Mesothelial cell of epicardium (in vitro differentiated cells): Measurements from ENCODE around the gene PTH2. TPM values are rescaled to one million over a fixed set of nuclear protein-coding genes. Genes with fewer than 3 reads are reported as not detected.

Experiments
- DNase-seq, 2 experiments: peaks; one replicate each; pipeline ENCODE4 v3.0.0; 2021; ENCODE audit warnings: low spot score in 2 of 2; ENCODE audit not compliant: unreplicated experiment in 2 of 2
- H3K27ac Mint-ChIP-seq: 2 replicates; pipeline ENCODE4 v1.8.0; 2021; ENCODE audit warnings: mixed read lengths
- H3K27me3 Mint-ChIP-seq: 2 replicates; pipeline ENCODE4 v1.8.0; 2021; ENCODE audit warnings: low read depth, mixed read lengths
- H3K36me3 Mint-ChIP-seq: 2 replicates; pipeline ENCODE4 v1.8.0; 2021; ENCODE audit warnings: mixed read lengths
- H3K4me1 Mint-ChIP-seq: 2 replicates; pipeline ENCODE4 v1.8.0; 2021; ENCODE audit warnings: mixed read lengths
- H3K4me3 Mint-ChIP-seq: 2 replicates; pipeline ENCODE4 v1.8.0; 2021; ENCODE audit warnings: mild to moderate bottlenecking, moderate library complexity, mixed read lengths
- H3K9me3 Mint-ChIP-seq: 2 replicates; pipeline ENCODE4 v1.8.0; 2021; ENCODE audit warnings: mixed read lengths
- CTCF ChIP-seq: fragments of 200-600 bp; sonication (generic); IDR thresholded peaks from one replicate; pipeline ENCODE4 v1.5.0; 2021; ENCODE audit warnings: antibody characterized with exemption; ENCODE audit not compliant: unreplicated experiment
- total RNA-seq: library from RNA; stranded (reverse); gene quantifications from 3 replicates; pipeline ENCODE4 v1.2.1, GENCODE V29; 2021

The PTH2 gene
- total RNA-seq, 1 donor from 2014 or later: not detected

DNA sequence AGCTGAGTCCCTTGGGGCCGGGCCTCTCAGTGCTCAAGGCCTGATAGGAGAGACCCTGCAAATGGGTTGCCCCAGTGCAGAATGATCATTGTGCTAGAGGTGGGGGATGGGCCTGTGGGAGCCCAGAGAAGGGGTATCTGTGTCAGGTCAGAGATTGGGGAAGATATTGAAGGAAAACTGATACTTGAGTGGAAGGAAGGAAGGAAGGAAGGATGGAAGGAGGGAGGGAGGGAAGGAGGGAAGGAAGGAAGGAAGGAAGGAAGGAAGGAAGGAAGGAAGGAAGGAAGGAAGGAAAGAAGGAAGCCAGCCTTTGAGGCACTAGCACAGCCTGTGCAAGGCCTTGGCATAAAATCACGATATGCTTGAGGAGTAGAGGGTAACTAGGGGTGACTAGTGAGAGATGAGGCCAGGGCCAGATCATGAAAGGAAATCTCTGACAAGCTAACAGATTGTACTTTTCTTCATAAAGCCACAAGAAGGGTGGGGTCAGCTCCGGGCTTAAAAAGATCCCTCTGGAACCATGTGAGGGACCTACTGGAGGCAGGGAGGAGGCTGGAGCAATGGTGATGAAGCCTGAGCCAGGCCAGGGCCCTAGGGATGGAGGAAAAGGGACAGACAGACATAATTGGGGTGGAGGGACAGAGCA lies 11.4 kb downstream of the PTH2 start:
- Mint-ChIP-seq H3K27me3 (peaks cover 35% of the 10 kb centered on the region), H3K36me3 (no peaks in the 10 kb centered on the region), H3K4me3 (no peak overlapping the region), H3K27ac (no peak overlapping the region), H3K9me3 (no peaks in the 10 kb centered on the region), H3K4me1 (peaks cover 33% of the 10 kb centered on the region)
- no peak for DNase-seq
- TF ChIP-seq CTCF: no peak

GRCh38 chr19:49409441-49410029 lies 13.7 kb downstream of the PTH2 start:
- no peaks in the 10 kb centered on the region for H3K9me3 Mint-ChIP-seq
- peaks cover 28% of the 10 kb centered on the region for H3K27me3 Mint-ChIP-seq
- peaks cover 23% of the 10 kb centered on the region for H3K4me1 Mint-ChIP-seq
- DNase-seq: no peak
- TF ChIP-seq CTCF: no peak
- H3K4me3 Mint-ChIP-seq: no peak overlapping the region
- H3K27ac Mint-ChIP-seq: no peak overlapping the region
- no peaks in the 10 kb centered on the region for H3K36me3 Mint-ChIP-seq

GRCh38 chr19:49408816-49409440 lies 14.3 kb downstream of the PTH2 start:
- no peak for DNase-seq
- peaks cover 23% of the 10 kb centered on the region for H3K4me1 Mint-ChIP-seq
- no peak for TF ChIP-seq CTCF
- H3K27me3 Mint-ChIP-seq: peaks cover 28% of the 10 kb centered on the region
- H3K4me3 Mint-ChIP-seq: no peak overlapping the region
- H3K9me3 Mint-ChIP-seq: no peaks in the 10 kb centered on the region
- no peaks in the 10 kb centered on the region for H3K36me3 Mint-ChIP-seq
- no peak overlapping the region for H3K27ac Mint-ChIP-seq

DNA sequence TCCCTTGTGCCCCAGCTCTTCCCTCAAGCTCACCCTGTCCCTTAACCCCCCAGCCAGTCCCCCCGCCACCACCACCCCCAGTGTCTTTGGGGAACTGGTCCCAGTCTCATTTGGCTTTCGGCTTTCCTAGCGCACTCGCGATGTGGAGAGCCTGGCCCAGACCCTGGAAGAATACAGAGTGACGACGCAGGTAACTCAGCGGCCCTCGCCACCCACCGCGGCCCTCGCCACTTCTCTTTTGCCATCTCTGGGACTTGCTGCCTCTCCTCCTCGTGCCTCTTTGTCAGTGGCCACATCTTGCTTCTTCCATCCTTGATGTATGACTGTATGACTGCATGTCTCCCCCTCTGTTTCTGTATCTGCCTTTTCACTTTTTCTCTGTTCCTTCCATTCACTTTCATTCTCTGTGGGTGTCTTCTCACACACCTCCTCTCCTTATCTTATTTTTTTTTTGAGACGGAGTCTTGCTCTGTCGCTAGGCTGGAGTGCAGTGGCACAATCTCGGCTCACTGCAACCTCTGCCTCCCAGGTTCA lies 15.7 kb downstream of the PTH2 start:
- DNase-seq: no peak
- Mint-ChIP-seq H3K36me3 (no peaks in the 10 kb centered on the region), H3K4me1 (peaks cover 17% of the 10 kb centered on the region), H3K9me3 (no peaks in the 10 kb centered on the region), H3K4me3 (no peak overlapping the region), H3K27ac (no peak overlapping the region), H3K27me3 (peaks cover 26% of the 10 kb centered on the region)
- TF ChIP-seq CTCF: no peak

GRCh38 chr19:49407079-49407478 lies 16.2 kb downstream of the PTH2 start:
- DNase-seq: no peak
- Mint-ChIP-seq H3K27me3 (peaks cover 23% of the 10 kb centered on the region), H3K9me3 (no peaks in the 10 kb centered on the region)

More at GRCh38 chr19:49407079-49407478, 16.2 kb downstream of the PTH2 start:
- peaks cover 13% of the 10 kb centered on the region for H3K4me1 Mint-ChIP-seq
- TF ChIP-seq CTCF: no peak
- H3K27ac Mint-ChIP-seq: no peak overlapping the region
- H3K4me3 Mint-ChIP-seq: no peak overlapping the region
- H3K36me3 Mint-ChIP-seq: no peaks in the 10 kb centered on the region
